ENCODE data around the gene SREBF2.

GRCh38 chr22:41925783-41926460 is 93.0 kb downstream of the SREBF2 start:
- TF ChIP-seq, protein P1, sequence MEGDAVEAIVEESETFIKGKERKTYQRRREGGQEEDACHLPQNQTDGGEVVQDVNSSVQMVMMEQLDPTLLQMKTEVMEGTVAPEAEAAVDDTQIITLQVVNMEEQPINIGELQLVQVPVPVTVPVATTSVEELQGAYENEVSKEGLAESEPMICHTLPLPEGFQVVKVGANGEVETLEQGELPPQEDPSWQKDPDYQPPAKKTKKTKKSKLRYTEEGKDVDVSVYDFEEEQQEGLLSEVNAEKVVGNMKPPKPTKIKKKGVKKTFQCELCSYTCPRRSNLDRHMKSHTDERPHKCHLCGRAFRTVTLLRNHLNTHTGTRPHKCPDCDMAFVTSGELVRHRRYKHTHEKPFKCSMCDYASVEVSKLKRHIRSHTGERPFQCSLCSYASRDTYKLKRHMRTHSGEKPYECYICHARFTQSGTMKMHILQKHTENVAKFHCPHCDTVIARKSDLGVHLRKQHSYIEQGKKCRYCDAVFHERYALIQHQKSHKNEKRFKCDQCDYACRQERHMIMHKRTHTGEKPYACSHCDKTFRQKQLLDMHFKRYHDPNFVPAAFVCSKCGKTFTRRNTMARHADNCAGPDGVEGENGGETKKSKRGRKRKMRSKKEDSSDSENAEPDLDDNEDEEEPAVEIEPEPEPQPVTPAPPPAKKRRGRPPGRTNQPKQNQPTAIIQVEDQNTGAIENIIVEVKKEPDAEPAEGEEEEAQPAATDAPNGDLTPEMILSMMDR (IDR thresholded peaks at IDR 0.05), result no peak
- TF ChIP-seq POLR2A (IDR thresholded peaks at IDR 0.05), result no peak

Measured in lower leg skin (tissue), 3 donors.